Prostate gland (tissue), 2 donors: ENCODE measurements around the gene CDK19. TPM values are rescaled to one million over a fixed set of nuclear protein-coding genes. Genes with fewer than 3 reads are reported as not detected.
"Not testable (repeated sequence)": the region's sequence is repeated elsewhere in the genome, so short reads cannot be mapped to it uniquely, and the experiment has no call there.

Experiments
- DNase-seq: peaks from one replicate; pipeline ENCODE4 v3.0.0-alpha.2; 2019; ENCODE audit warnings: low spot score
- H3K27ac ChIP-seq, 2 donors: fragments of 200-600 bp; sonication (generic); 2 replicates each; pipeline ENCODE4 v1.5.1; 2017 to 2019
- H3K27me3 ChIP-seq: fragments of 200-600 bp; sonication (generic); replicated peaks from 2 replicates; pipeline ENCODE4 v1.5.1; 2019; ENCODE audit not compliant: insufficient read depth
- H3K36me3 ChIP-seq, 2 donors: fragments of 200-600 bp; sonication (generic); 1 replicate in 1 of 2; 2 replicates in 1 of 2; pipeline versions ENCODE4 v1.5.1 to v1.8.1; 2017 to 2019
- H3K4me1 ChIP-seq: fragments of 200-600 bp; sonication (generic); replicated peaks from 2 replicates; pipeline ENCODE4 v1.5.1; 2019
- H3K4me3 ChIP-seq, 2 donors: fragments of 200-600 bp; sonication (generic); 2 replicates each; pipeline ENCODE4 v1.5.1; 2017 to 2019
- H3K9me3 ChIP-seq: fragments of 200-600 bp; sonication (generic); 2 replicates; pipeline ENCODE4 v1.5.1; 2017
- CTCF ChIP-seq, 4 experiments: fragments of 200-600 bp in 2 of 4; fragments of 450-650 bp in 2 of 4; sonication (generic) in 2 of 4; IDR thresholded peaks; 1 replicate in 3 of 4; 2 replicates in 1 of 4; pipeline ENCODE4 v1.5.1; 2016 to 2019; ENCODE audit warnings: antibody characterized with exemption in 4 of 4, mild to moderate bottlenecking in 2 of 4, moderate library complexity in 2 of 4
- POLR2A ChIP-seq: fragments of 450-650 bp; IDR thresholded peaks from one replicate; pipeline ENCODE4 v1.6.1; 2016; ENCODE audit warnings: antibody characterized with exemption, mild to moderate bottlenecking
- POLR2AphosphoS5 ChIP-seq: sonication (generic); formaldehyde crosslinking; IDR thresholded peaks from one replicate; pipeline ENCODE4 v1.6.1; 2017; ENCODE audit warnings: antibody characterized with exemption
- WGBS: methylation state at CpG from one replicate; pipeline ENCODE4 v1.1.5; 2018; 5-methylcytosine and 5-hydroxymethylcytosine counted together
- intact Hi-C: fragments of 100-400 bp; cut with DNase I; formaldehyde crosslinking; loops from one replicate; pipeline ENCODE4 v1.14.2; 2022
- total RNA-seq, 2 donors: library from RNA; depleted of rRNA; stranded (reverse); fragments of >200 nt; gene quantifications; one replicate each; pipeline ENCODE4 v1.1.0, GENCODE V29; 2016

Gene CDK19
- total RNA-seq, 2 donors from 2014 or later = 41.4 to 70.2 TPM

GRCh38 chr6:110856296-110856695 lies 41.0 kb upstream of the CDK19 start:
- 98% methylated on average over 3 of the region's 3 CpGs for WGBS
- intact Hi-C loops = loop anchor here (10.0 kb wide), 1 partner anchor 49 kb away; no protein-coding TSS in a partner anchor
- no peak overlapping the region for H3K27ac ChIP-seq
- no peaks in the 10 kb centered on the region for H3K4me1 ChIP-seq
- no peak for TF ChIP-seq POLR2AphosphoS5
- TF ChIP-seq POLR2A = no peak
- TF ChIP-seq CTCF (IDR thresholded peaks at IDR 0.05) = no peak
- no peak for DNase-seq
- H3K27me3 ChIP-seq = no peaks in the 10 kb centered on the region
- no peak overlapping the region for H3K4me3 ChIP-seq
- H3K9me3 ChIP-seq = no peaks in the 10 kb centered on the region
- no peaks in the 10 kb centered on the region for H3K36me3 ChIP-seq

- no peak for DNase-seq
- Histone ChIP-seq H3K4me3 (no peak overlapping the region), H3K27me3 (no peaks in the 10 kb centered on the region), H3K36me3 (no peaks in the 10 kb centered on the region), H3K27ac (no peak overlapping the region), H3K9me3 (no peaks in the 10 kb centered on the region), H3K4me1 (no peaks in the 10 kb centered on the region)
- WGBS = 70% methylated on average over 5 of the region's 5 CpGs
- TF ChIP-seq POLR2A (no peak), POLR2AphosphoS5 (no peak), CTCF (IDR thresholded peaks at IDR 0.05) (no peak)
- intact Hi-C loops = loop anchor here (10.0 kb wide), 1 partner anchor 51 kb away; no protein-coding TSS in a partner anchor
These were observed 38.6 kb upstream of the CDK19 start for GRCh38 chr6:110853754-110854477.

GRCh38 chr6:110852773-110853172 lies 37.5 kb upstream of the CDK19 start:
- Histone ChIP-seq H3K27me3 (no peaks in the 10 kb centered on the region), H3K4me3 (no peak overlapping the region), H3K27ac (no peak overlapping the region), H3K9me3 (no peaks in the 10 kb centered on the region), H3K4me1 (no peaks in the 10 kb centered on the region), H3K36me3 (no peaks in the 10 kb centered on the region)
- WGBS = 98% methylated on average over 2 of the region's 2 CpGs
- DNase-seq = no peak
- TF ChIP-seq POLR2AphosphoS5 (no peak), CTCF (IDR thresholded peaks at IDR 0.05) (no peak), POLR2A (no peak)
- intact Hi-C loops = loop anchor here (10.0 kb wide), 1 partner anchor 52 kb away; no protein-coding TSS in a partner anchor

- intact Hi-C loops = loop anchor here (10.0 kb wide), 1 partner anchor 55 kb away; no protein-coding TSS in a partner anchor
- no peak overlapping the region for H3K27ac ChIP-seq
- no peaks in the 10 kb centered on the region for H3K36me3 ChIP-seq
- no peak for TF ChIP-seq POLR2A
- TF ChIP-seq POLR2AphosphoS5 = no peak
- TF ChIP-seq CTCF (IDR thresholded peaks at IDR 0.05) = no peak
- H3K9me3 ChIP-seq = no peaks in the 10 kb centered on the region
- no peaks in the 10 kb centered on the region for H3K27me3 ChIP-seq
- no peak for DNase-seq
- no peaks in the 10 kb centered on the region for H3K4me1 ChIP-seq
- no peak overlapping the region for H3K4me3 ChIP-seq
- WGBS = 85% methylated on average over 4 of the region's 4 CpGs
These were observed 34.5 kb upstream of the CDK19 start for GRCh38 chr6:110849781-110850180.

GRCh38 chr6:110841266-110841665 lies 26.0 kb upstream of the CDK19 start:
- Histone ChIP-seq H3K27me3 (no peaks in the 10 kb centered on the region), H3K27ac (no peak overlapping the region), H3K4me1 (no peaks in the 10 kb centered on the region), H3K9me3 (no peaks in the 10 kb centered on the region), H3K4me3 (no peak overlapping the region), H3K36me3 (no peaks in the 10 kb centered on the region)
- no peak for DNase-seq
- TF ChIP-seq POLR2AphosphoS5 (no peak), CTCF (IDR thresholded peaks at IDR 0.05) (no peak), POLR2A (no peak)
- intact Hi-C loops = no loop called here
- WGBS = 53% methylated on average over 6 of the region's 6 CpGs

GRCh38 chr6:110835751-110836150 lies 20.5 kb upstream of the CDK19 start:
- WGBS = 83% methylated on average over 5 of the region's 5 CpGs

More at GRCh38 chr6:110835751-110836150, 20.5 kb upstream of the CDK19 start:
- H3K4me1 ChIP-seq, H3K9me3 ChIP-seq, H3K36me3 ChIP-seq, intact Hi-C loops, H3K4me3 ChIP-seq, H3K27me3 ChIP-seq, H3K27ac ChIP-seq, DNase-seq: not testable (repeated sequence)
